Left ventricle myocardium inferior (tissue), 1 donor: ENCODE data around the gene TUBB2B. TPM values are rescaled to one million over a fixed set of nuclear protein-coding genes. Genes with fewer than 3 reads are reported as not detected.

Source experiments
- DNase-seq: peaks from one replicate; pipeline ENCODE4 v3.0.0-alpha.2; 2020
- H3K27ac ChIP-seq: fragments of 200-600 bp; replicated peaks from 2 replicates; pipeline ENCODE4 v1.8.0; 2021
- H3K27me3 ChIP-seq: fragments of 200-600 bp; 2 replicates; pipeline ENCODE4 v1.8.0; 2021; ENCODE audit warnings: low read depth
- H3K36me3 ChIP-seq: fragments of 200-600 bp; 2 replicates; pipeline ENCODE4 v1.8.0; 2021
- H3K4me1 ChIP-seq: fragments of 200-600 bp; 2 replicates; pipeline ENCODE4 v1.8.0; 2021
- H3K4me3 ChIP-seq: fragments of 200-600 bp; 2 replicates; pipeline ENCODE4 v1.8.0; 2021; ENCODE audit warnings: mild to moderate bottlenecking, moderate library complexity
- H3K9me3 ChIP-seq: fragments of 200-600 bp; replicated peaks from 2 replicates; pipeline ENCODE4 v1.8.0; 2021
- CTCF ChIP-seq: fragments of 200-600 bp; IDR thresholded peaks from 2 replicates; pipeline ENCODE4 v1.8.0; 2021; ENCODE audit warnings: antibody characterized with exemption, mild to moderate bottlenecking, borderline replicate concordance
- intact Hi-C: fragments of 100-400 bp; cut with micrococcal nuclease; formaldehyde crosslinking; loops from one replicate; pipeline ENCODE4 v1.11.0; 2022
- total RNA-seq: library from RNA; stranded (reverse); fragmentation: NEBNext Ultra II Directional; extraction: Animal tissue kit (Norgen Biotek cat#: 25700); gene quantifications from one replicate; pipeline ENCODE4 v1.2.1, GENCODE V29; 2021
- donor health status: DM: no; HTN: yes; CAD: no; lungs with severe emphysema.

The TUBB2B gene
- total RNA-seq, 1 donor from 2014 or later: 1.4 TPM

DNA sequence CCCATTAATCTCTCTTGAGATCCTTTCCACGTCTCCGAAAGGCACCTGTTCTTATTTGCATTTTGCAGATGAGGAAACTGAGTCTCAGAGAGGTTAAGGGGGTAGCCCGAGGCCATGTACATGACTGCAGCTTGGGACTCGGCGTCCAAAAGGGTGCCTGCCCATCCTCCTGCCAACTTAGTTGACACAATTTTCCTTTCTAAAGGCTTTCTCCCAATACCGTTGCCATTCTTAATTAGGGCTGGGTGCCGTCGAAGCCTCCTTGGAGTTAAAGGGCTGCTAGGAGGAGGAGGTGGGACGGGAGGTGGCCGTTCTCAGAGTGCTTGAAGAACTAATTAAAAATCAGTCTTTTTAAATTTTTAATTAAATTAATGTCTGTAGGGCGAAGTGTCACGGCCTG lies 30.7 kb upstream of the TUBB2B start:
- Histone ChIP-seq H3K36me3 (peaks cover 2% of the 10 kb centered on the region), H3K9me3 (no peaks in the 10 kb centered on the region), H3K4me1 (peaks cover 47% of the 10 kb centered on the region), H3K27me3 (no peaks in the 10 kb centered on the region), H3K27ac (peak overlapping the region; percentile 85), H3K4me3 (peak overlapping the region; percentile 93)
- intact Hi-C loops: no loop called here
- no peak for DNase-seq
- no peak for TF ChIP-seq CTCF

DNA sequence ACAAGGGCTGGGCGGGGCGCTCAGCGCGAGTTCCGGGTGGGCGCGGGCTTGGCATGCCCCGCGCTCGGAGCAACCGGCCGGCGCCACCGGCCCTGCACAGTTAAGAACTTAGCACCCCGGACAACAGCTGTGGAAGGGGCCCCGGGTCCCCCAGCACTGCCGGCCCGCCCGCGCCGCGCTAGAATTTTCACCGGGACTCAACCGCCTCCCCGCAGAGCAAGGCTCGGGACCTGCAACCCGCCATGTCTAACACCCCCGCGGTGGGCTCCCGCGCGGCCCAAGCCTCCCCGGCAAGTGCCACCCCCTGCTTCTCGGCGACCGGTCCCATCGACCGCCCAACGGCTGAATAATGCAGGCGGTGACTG lies 26.1 kb upstream of the TUBB2B start:
- no peak for DNase-seq
- no peaks in the 10 kb centered on the region for H3K9me3 ChIP-seq
- intact Hi-C loops: no loop called here
- no peak overlapping the region for H3K4me3 ChIP-seq
- peaks cover 29% of the 10 kb centered on the region for H3K4me1 ChIP-seq
- TF ChIP-seq CTCF: no peak
- no peak overlapping the region for H3K27ac ChIP-seq
- no peaks in the 10 kb centered on the region for H3K36me3 ChIP-seq
- peaks cover 14% of the 10 kb centered on the region for H3K27me3 ChIP-seq

DNA sequence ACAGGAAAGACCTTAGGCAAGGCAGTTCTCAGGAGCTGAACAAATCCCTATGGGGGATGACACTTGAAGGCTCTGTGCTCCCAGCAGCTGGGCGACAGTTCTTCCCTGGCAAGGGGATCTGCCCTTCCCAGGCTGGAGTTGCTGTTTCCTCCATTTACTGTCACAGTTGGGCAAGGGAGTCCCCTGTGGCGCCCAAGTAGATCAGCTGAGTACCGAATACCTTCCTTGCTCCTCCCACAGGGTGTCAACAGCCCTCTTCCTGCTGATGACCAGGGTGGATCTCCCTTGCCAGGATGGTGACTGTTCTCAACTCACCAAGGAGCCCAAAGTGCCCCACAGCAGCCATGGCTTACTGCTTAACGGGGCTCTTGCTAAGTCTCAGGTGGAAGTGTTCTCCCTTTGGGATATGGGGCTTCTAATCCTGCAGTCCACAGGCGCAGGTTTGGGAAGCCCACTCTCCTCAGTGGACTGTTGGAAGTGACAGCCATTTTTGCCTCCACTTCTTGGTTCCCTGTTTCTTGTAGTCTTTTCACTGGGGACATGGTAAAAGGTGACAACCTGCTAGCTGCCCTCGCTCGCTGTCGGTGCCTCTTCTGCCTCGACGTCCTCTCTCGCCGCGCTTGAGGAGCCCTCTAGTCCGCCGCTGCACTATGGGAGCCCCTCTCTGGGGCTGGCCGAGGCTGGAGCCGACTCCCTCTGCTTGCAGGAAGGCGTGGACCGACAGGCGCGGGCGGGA lies 25.6 kb upstream of the TUBB2B start:
- H3K27ac ChIP-seq: peak overlapping the region; percentile 50
- peaks cover 25% of the 10 kb centered on the region for H3K4me1 ChIP-seq
- no peak for TF ChIP-seq CTCF
- H3K9me3 ChIP-seq: no peaks in the 10 kb centered on the region
- DNase-seq: no peak
- H3K27me3 ChIP-seq: peaks cover 20% of the 10 kb centered on the region
- no peaks in the 10 kb centered on the region for H3K36me3 ChIP-seq
- no peak overlapping the region for H3K4me3 ChIP-seq
- intact Hi-C loops: no loop called here

GRCh38 chr6:3252369-3252768 lies 24.9 kb upstream of the TUBB2B start:
- peak overlapping the region; percentile 50 for H3K27ac ChIP-seq
- no peaks in the 10 kb centered on the region for H3K36me3 ChIP-seq
- no peak for TF ChIP-seq CTCF
- intact Hi-C loops: no loop called here
- H3K27me3 ChIP-seq: peaks cover 26% of the 10 kb centered on the region
- H3K4me3 ChIP-seq: no peak overlapping the region
- peaks cover 32% of the 10 kb centered on the region for H3K4me1 ChIP-seq
- no peaks in the 10 kb centered on the region for H3K9me3 ChIP-seq
- DNase-seq: no peak

DNA sequence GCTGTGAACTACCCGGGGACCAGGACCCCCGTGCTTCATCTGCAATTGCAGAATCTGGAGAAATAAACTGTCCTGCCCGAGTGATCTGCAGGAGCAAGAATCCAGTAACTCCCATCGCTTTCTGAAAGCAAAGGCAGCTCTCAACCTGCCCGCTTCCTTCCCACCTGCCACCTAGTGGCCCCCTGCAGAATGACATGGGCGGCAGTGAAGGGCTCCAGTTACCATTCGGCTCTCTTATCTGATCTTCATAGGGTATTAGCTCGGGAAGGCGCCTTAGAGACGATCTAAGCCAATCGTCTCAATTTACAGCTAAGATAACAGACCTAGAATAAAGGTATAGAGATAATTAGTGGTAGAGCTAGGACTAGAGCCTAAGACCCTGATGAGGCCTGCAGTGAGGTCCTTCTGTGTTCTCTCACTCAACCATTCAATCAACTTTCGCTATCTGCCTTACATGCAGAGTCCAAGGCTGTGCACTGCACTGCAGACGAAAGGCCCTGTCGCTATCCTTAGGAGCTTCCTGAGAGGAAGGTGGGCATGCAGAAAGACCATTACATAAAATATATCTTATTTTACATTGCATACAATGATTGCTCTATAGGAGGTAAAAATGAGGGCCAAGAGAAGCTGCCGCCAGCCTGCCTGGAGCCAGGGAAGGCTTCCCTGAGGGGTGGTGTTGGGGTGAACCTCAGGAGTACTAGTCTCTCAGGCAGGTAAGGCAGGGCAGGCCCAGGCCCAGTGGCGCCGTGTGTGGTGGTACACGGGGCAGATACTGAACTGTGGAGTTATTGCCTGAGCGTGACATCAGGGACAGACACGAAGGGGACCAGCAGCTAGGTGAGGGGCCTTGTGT lies 24.2 kb upstream of the TUBB2B start:
- TF ChIP-seq CTCF: peak; percentile 99
- H3K4me3 ChIP-seq: peak overlapping the region; percentile 31
- H3K27me3 ChIP-seq: peaks cover 32% of the 10 kb centered on the region
- intact Hi-C loops: no loop called here
- DNase-seq: peak; percentile 80
- no peaks in the 10 kb centered on the region for H3K36me3 ChIP-seq
- no peaks in the 10 kb centered on the region for H3K9me3 ChIP-seq
- H3K27ac ChIP-seq: peak overlapping the region; percentile 50
- peaks cover 35% of the 10 kb centered on the region for H3K4me1 ChIP-seq
